Uterus (tissue), 2 donors: Measurements from ENCODE around the gene RAC2.

Source experiments
- CTCF ChIP-seq, 4 experiments: fragments of 200-600 bp in 2 of 4; fragments of 450-650 bp in 2 of 4; sonication (generic) in 2 of 4; IDR thresholded peaks; one replicate each; pipeline ENCODE4 v1.5.1; 2016 to 2019; ENCODE audit warnings: antibody characterized with exemption in 4 of 4, mild to moderate bottlenecking in 2 of 4, moderate library complexity in 1 of 4
- POLR2A ChIP-seq, 2 donors: fragments of 450-650 bp; IDR thresholded peaks; one replicate each; pipeline ENCODE4 v1.6.1; 2016; ENCODE audit warnings: antibody characterized with exemption in 2 of 2, mild to moderate bottlenecking in 1 of 2, moderate library complexity in 1 of 2

- TF ChIP-seq POLR2A (IDR thresholded peaks at IDR 0.05) (no peak), CTCF (IDR thresholded peaks at IDR 0.05) (no peak)
Observed at GRCh38 chr22:37184380-37184755, 59.7 kb downstream of the RAC2 start.
